H9 (cell line): ENCODE measurements around the gene CCDC68. TPM values are rescaled to one million over a fixed set of nuclear protein-coding genes. Genes with fewer than 3 reads are reported as not detected.

ENCODE experiments used
- DNase-seq: peaks from one replicate; pipeline ENCODE4 v3.0.0-alpha.2; 2017
- H2AFZ ChIP-seq: one replicate; pipeline ENCODE4 v1.6.1; 2013; ENCODE audit warnings: mild to moderate bottlenecking, low read length, control low read depth, moderate library complexity
- H2AK5ac ChIP-seq: 2 replicates; pipeline ENCODE4 v1.6.1; 2013; ENCODE audit warnings: low read length, control low read depth, mixed read lengths; ENCODE audit not compliant: insufficient read length
- H2BK120ac ChIP-seq: one replicate; pipeline ENCODE4 v1.6.1; 2013; ENCODE audit warnings: low read depth, mild to moderate bottlenecking, low read length, control low read depth, inconsistent platforms; ENCODE audit not compliant: poor library complexity, severe bottlenecking
- H2BK12ac ChIP-seq: 2 replicates; pipeline ENCODE4 v1.6.1; 2013; ENCODE audit warnings: low read length, control low read depth, mixed read lengths, low read depth; ENCODE audit not compliant: insufficient read length
- H2BK15ac ChIP-seq: 2 replicates; pipeline ENCODE4 v1.6.1; 2013; ENCODE audit warnings: low read depth, low read length, control low read depth
- H2BK20ac ChIP-seq: one replicate; pipeline ENCODE4 v1.6.1; 2013; ENCODE audit warnings: low read depth, mild to moderate bottlenecking, low read length, control low read depth, inconsistent platforms; ENCODE audit not compliant: poor library complexity, severe bottlenecking
- H2BK5ac ChIP-seq: 2 replicates; pipeline ENCODE4 v1.6.1; 2013; ENCODE audit warnings: low read length, control low read depth, mixed read lengths; ENCODE audit not compliant: insufficient read length
- H3K14ac ChIP-seq: 2 replicates; pipeline ENCODE4 v1.6.1; 2013; ENCODE audit warnings: low read length, control low read depth; ENCODE audit not compliant: insufficient read depth
- H3K18ac ChIP-seq: 2 replicates; pipeline ENCODE4 v1.6.1; 2013; ENCODE audit warnings: low read depth, mild to moderate bottlenecking, mixed read lengths, low read length, control low read depth; ENCODE audit not compliant: insufficient read length
- H3K23ac ChIP-seq: 2 replicates; pipeline ENCODE4 v1.6.1; 2013; ENCODE audit warnings: low read length, control low read depth, mixed read lengths, low read depth; ENCODE audit not compliant: insufficient read length
- H3K23me2 ChIP-seq: 2 replicates; pipeline ENCODE4 v1.6.1; 2013; ENCODE audit warnings: low read depth, mild to moderate bottlenecking, mixed read lengths, low read length, control low read depth; ENCODE audit not compliant: insufficient read length, poor library complexity, severe bottlenecking
- H3K27ac ChIP-seq: 2 replicates; pipeline ENCODE4 v1.5.1; 2013; ENCODE audit warnings: low read length, control low read depth, mixed read lengths, low read depth; ENCODE audit not compliant: insufficient read length
- H3K27me3 ChIP-seq: 2 replicates; pipeline ENCODE4 v1.6.1; 2013; ENCODE audit warnings: low read length, control low read depth, inconsistent platforms; ENCODE audit not compliant: insufficient read depth
- H3K4ac ChIP-seq: 2 replicates; pipeline ENCODE4 v1.6.1; 2013; ENCODE audit warnings: low read depth, mild to moderate bottlenecking, control low read depth, inconsistent platforms, low read length, moderate library complexity
- H3K4me1 ChIP-seq: 2 replicates; pipeline ENCODE4 v1.6.1; 2013; ENCODE audit warnings: low read length, control low read depth, inconsistent platforms; ENCODE audit not compliant: insufficient read depth
- H3K4me2 ChIP-seq: 2 replicates; pipeline ENCODE4 v1.6.1; 2013; ENCODE audit warnings: low read length, control low read depth, mixed read lengths; ENCODE audit not compliant: insufficient read length, insufficient read depth
- H3K56ac ChIP-seq: 2 replicates; pipeline ENCODE4 v1.6.1; 2013; ENCODE audit warnings: low read depth, mild to moderate bottlenecking, mixed read lengths, low read length, control low read depth; ENCODE audit not compliant: insufficient read length
- H3K79me1 ChIP-seq: 2 replicates; pipeline ENCODE4 v1.6.1; 2013; ENCODE audit warnings: low read depth, mild to moderate bottlenecking, moderate library complexity, low read length, control low read depth, inconsistent platforms; ENCODE audit not compliant: insufficient read depth, poor library complexity, severe bottlenecking
- H3K79me2 ChIP-seq: 2 replicates; pipeline ENCODE4 v1.6.1; 2013; ENCODE audit warnings: low read length, control low read depth, inconsistent platforms; ENCODE audit not compliant: insufficient read depth
- H3K9ac ChIP-seq: 2 replicates; pipeline ENCODE4 v1.6.1; 2013; ENCODE audit warnings: low read length, control low read depth, mixed read lengths; ENCODE audit not compliant: insufficient read length; ENCODE audit errors: extremely low read depth
- H3K9me3 ChIP-seq: one replicate; pipeline ENCODE4 v1.6.1; 2013; ENCODE audit warnings: low read depth, low read length, inconsistent platforms; ENCODE audit not compliant: control insufficient read depth
- H3T11ph ChIP-seq: one replicate; pipeline ENCODE4 v1.6.1; 2013; ENCODE audit warnings: mild to moderate bottlenecking, low read length, control low read depth, inconsistent platforms
- H4K20me1 ChIP-seq: one replicate; pipeline ENCODE4 v1.6.1; 2013; ENCODE audit not compliant: control insufficient read depth, insufficient read length, insufficient read depth
- H4K5ac ChIP-seq: 2 replicates; pipeline ENCODE4 v1.6.1; 2013; ENCODE audit warnings: low read depth, mild to moderate bottlenecking, mixed read lengths, low read length, control low read depth; ENCODE audit not compliant: insufficient read length
- H4K8ac ChIP-seq: replicated peaks from 2 replicates; pipeline ENCODE4 v1.6.1; 2013; ENCODE audit warnings: low read length, control low read depth, mixed read lengths, low read depth; ENCODE audit not compliant: insufficient read length
- H4K91ac ChIP-seq: 2 replicates; pipeline ENCODE4 v1.6.1; 2013; ENCODE audit warnings: low read depth, mild to moderate bottlenecking, moderate library complexity, mixed read lengths, low read length, control low read depth; ENCODE audit not compliant: insufficient read length
- H3K27ac Mint-ChIP-seq, 3 experiments: 2 replicates in 2 of 3; 3 replicates in 1 of 3; pipeline ENCODE4 v1.8.0; 2020 to 2021; ENCODE audit warnings: mixed read lengths in 3 of 3, mild to moderate bottlenecking in 1 of 3, moderate library complexity in 1 of 3
- H3K27me3 Mint-ChIP-seq: 2 replicates; pipeline ENCODE4 v1.8.0; 2021; ENCODE audit warnings: low read depth, mild to moderate bottlenecking, moderate library complexity, mixed read lengths
- H3K36me3 Mint-ChIP-seq, 3 experiments: 2 replicates in 2 of 3; 3 replicates in 1 of 3; pipeline ENCODE4 v1.8.0; 2020 to 2021; ENCODE audit warnings: low read depth in 3 of 3, mixed read lengths in 3 of 3; ENCODE audit not compliant: insufficient read depth in 1 of 3
- H3K4me1 Mint-ChIP-seq, 2 experiments: 2 replicates each; pipeline ENCODE4 v1.8.0; 2020; ENCODE audit warnings: mixed read lengths in 2 of 2
- H3K4me3 Mint-ChIP-seq, 2 experiments: 2 replicates in 1 of 2; 3 replicates in 1 of 2; pipeline ENCODE4 v1.8.0; 2020 to 2021; ENCODE audit warnings: mild to moderate bottlenecking in 2 of 2, mixed read lengths in 2 of 2, moderate library complexity in 1 of 2
- H3K9me3 Mint-ChIP-seq, 2 experiments: 2 replicates in 1 of 2; 3 replicates in 1 of 2; pipeline ENCODE4 v1.8.0; 2020; ENCODE audit warnings: mild to moderate bottlenecking in 2 of 2, mixed read lengths in 2 of 2, moderate library complexity in 1 of 2
- WGBS: extraction: QIAGEN DNeasy Blood & Tissue Kit; methylation state at CpG from one replicate; pipeline ENCODE4 v1.1.7; 2013; ENCODE audit warnings: missing lambda C conversion rate, low lambda C conversion rate, mixed read lengths; ENCODE audit not compliant: insufficient read length; ENCODE audit errors: extremely low coverage; 5-methylcytosine and 5-hydroxymethylcytosine counted together
- total RNA-seq: library from RNA; stranded (reverse); gene quantifications from 2 replicates; pipeline ENCODE4 v1.2.1, GENCODE V29; 2021
- TF ChIP-seq, protein P1 (sequence below): fragments of 200-600 bp; sonication (generic); conservative IDR thresholded peaks from 3 replicates; pipeline ENCODE4 v1.8.0; 2021; ENCODE audit warnings: antibody characterized with exemption, mild to moderate bottlenecking

The CCDC68 gene
- total RNA-seq, 1 experiment from 2014 or later = not detected

DNA sequence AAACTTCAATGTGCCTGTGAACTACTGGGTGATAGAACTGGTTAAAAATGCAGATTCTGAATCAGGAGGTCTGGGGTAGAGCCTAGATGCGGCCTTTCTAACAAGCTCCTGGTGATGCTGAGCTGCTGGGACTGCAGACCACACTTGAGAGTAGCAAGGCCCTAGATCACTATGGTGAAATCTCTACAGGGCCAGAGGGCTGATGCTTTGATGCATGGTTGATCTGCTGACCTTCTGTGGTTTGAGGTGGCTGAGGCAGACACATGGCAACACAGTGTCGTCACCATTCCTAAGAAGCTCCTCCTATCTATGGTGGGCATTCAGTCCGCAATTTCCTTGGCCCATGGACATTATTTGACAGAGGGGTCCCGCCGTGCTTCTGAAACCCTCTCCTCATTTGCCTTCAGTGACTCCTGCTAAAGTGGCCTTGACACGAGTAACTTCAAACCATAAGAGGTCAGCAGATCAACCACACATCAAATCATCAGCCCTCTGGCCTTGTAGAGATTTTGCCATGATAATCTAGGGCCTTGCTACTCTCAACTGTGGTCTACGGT, 19.8 kb downstream of the CCDC68 start:
- TF ChIP-seq, protein P1, sequence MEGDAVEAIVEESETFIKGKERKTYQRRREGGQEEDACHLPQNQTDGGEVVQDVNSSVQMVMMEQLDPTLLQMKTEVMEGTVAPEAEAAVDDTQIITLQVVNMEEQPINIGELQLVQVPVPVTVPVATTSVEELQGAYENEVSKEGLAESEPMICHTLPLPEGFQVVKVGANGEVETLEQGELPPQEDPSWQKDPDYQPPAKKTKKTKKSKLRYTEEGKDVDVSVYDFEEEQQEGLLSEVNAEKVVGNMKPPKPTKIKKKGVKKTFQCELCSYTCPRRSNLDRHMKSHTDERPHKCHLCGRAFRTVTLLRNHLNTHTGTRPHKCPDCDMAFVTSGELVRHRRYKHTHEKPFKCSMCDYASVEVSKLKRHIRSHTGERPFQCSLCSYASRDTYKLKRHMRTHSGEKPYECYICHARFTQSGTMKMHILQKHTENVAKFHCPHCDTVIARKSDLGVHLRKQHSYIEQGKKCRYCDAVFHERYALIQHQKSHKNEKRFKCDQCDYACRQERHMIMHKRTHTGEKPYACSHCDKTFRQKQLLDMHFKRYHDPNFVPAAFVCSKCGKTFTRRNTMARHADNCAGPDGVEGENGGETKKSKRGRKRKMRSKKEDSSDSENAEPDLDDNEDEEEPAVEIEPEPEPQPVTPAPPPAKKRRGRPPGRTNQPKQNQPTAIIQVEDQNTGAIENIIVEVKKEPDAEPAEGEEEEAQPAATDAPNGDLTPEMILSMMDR = no peak
- Histone ChIP-seq H3K23me2 (no peaks in the 10 kb centered on the region), H3T11ph (no peak overlapping the region), H3K4me1 (no peaks in the 10 kb centered on the region), H3K18ac (no peak overlapping the region), H4K91ac (no peak overlapping the region), H2BK120ac (no peak overlapping the region), H4K20me1 (no peaks in the 10 kb centered on the region), H2BK12ac (no peak overlapping the region), H3K27me3 (no peaks in the 10 kb centered on the region), H4K5ac (no peak overlapping the region), H3K9ac (no peak overlapping the region), H3K79me1 (no peaks in the 10 kb centered on the region), H4K8ac (no peak overlapping the region), H3K79me2 (no peaks in the 10 kb centered on the region), H3K9me3 (no peaks in the 10 kb centered on the region), H3K23ac (no peak overlapping the region), H2BK20ac (no peak overlapping the region), H2AK5ac (no peak overlapping the region), H2BK15ac (no peak overlapping the region), H3K14ac (no peak overlapping the region), H2AFZ (no peak overlapping the region), H3K4ac (no peak overlapping the region), H3K27ac (no peak overlapping the region), H2BK5ac (no peak overlapping the region), H3K56ac (no peak overlapping the region), H3K4me2 (no peak overlapping the region)
- no peaks in the 10 kb centered on the region for H3K36me3 Mint-ChIP-seq
- H3K27me3 Mint-ChIP-seq = no peaks in the 10 kb centered on the region
- H3K9me3 Mint-ChIP-seq = no peaks in the 10 kb centered on the region
- DNase-seq = no peak
- no CpG with 5 or more reads among the region's 7 CpGs for WGBS
- H3K27ac Mint-ChIP-seq = no peak overlapping the region
- H3K4me3 Mint-ChIP-seq = no peak overlapping the region
- H3K4me1 Mint-ChIP-seq = no peaks in the 10 kb centered on the region
